Activated CD8-positive, alpha-beta memory T cell treated with anti-CD3 and anti-CD28 coated beads for 1 hour (primary cell): ENCODE measurements around the gene POFUT2.

ENCODE experiments used
- DNase-seq, 2 donors: peaks; one replicate each; pipeline ENCODE4 v3.0.0-alpha.2; 2020; ENCODE audit warnings: low read depth in 1 of 2; ENCODE audit errors: extremely low read depth in 1 of 2

POFUT2 gene

GRCh38 chr21:45299026-45299863 is 11.6 kb upstream of the POFUT2 start:
- no peak for DNase-seq

- DNase-seq = no peak
These were observed 10.2 kb upstream of the POFUT2 start for GRCh38 chr21:45297869-45298268.

GRCh38 chr21:45297329-45297728 is 9.6 kb upstream of the POFUT2 start:
- DNase-seq = no peak

GRCh38 chr21:45296638-45297037 is 8.9 kb upstream of the POFUT2 start:
- no peak for DNase-seq

DNA sequence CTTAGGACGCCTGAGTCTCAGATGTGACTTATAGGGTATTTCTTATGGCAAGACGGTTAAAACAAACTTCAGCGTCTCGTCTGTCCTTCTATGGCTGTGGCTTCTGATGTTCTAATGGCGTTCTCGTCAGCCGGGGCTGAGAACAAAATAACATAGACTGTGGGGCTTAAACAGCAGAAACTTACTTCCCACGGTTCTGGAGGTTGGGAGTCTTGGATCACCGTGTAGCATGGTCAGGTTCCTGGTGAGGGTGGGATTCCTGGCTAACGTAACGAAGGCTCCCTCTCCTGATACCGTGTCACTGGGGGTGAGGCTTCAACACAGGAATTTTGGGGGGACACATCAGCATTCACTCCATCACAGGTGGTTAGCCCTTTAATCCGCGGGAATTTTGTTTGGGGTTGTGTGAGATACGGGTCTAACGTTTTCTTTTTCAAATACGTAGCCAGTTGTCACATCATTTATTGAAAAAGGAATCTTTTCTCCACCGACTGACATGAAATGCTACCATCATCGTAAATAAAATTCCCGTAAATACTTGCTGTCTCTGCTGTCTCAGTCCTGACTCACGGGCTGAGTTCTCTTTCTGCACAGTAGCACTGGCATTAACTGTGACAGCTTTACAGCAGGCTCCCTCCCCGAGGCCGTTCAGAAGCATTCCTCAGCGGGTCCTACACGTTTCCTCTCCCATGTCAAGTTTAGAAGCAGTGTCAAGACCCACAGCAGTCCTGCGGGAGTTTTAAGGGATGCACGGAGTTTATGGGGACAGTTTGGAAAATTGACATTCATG is 8.1 kb upstream of the POFUT2 start:
- no peak for DNase-seq

DNA sequence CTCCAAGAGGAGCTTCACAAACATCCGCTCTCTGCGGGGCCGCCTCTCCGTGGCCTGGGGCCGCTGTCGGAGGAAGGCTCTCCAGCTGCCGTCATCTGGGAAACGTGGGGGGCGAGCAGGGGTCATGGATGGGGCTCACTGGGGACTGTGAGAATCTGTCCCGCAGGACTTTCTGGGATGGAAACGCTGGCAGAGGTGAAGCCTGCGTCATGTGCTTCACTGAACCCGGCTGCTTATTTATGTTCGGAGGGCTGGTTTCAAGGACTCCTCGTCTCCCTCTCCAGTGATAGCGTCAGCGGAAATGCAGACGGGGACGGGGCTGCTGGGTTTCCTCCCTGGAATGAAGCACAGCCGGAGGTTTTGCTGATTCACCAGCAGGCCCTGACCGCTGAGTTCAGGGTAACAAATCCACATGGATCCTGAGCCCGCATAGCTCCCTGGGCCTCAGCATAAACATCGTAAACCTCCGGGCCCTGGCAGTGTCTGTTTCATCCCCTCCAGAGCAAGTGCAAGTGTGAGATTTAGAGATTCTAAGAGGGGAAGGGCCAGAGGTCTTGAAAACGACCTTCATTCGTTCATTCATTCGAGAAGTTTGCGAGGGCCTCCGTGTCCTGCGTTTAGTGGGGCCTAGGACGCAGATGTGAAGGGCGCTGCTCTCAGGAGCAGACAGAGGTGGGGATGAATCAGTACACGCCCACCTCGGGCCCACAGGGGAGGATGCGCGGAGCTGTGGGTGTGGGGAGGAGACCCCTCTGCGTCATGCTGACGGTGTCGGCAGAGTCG is 7.0 kb upstream of the POFUT2 start:
- DNase-seq = no peak

DNA sequence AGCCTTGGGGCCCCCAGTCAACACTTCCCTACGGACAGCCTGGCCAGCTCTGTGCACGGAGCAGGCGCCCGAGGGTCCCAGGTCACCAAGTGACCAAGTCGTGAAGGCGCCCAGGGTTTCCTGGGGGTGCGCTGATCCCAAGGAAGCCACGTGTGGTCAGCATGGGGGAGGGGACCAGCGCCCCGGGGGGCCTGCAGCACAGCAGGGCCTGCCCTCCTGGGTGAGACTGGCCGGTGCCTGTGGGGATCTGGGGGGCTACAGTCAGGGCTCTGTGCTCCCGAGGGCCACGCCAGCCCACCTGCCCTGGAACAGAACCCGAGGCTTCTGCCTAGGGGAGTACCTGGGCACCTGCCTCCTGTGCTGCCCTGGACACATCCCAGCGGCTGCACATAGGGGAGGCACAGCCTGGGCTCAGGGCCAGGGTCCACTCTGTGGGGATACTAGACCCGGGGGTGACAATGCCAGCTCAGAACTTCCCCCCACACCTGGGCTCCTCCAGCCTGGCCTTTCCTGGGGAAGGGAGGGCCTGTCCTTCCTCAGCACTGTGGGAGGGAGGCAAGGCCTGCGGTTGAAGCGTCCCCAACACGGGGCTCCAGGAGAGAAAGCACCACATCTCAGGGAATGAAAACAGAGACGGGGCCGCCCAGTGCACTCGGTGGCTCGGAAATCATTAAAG is 6.2 kb upstream of the POFUT2 start:
- no peak for DNase-seq

- no peak for DNase-seq
These were observed 5.6 kb upstream of the POFUT2 start for GRCh38 chr21:45293220-45293725.

GRCh38 chr21:45292399-45293219 is 4.9 kb upstream of the POFUT2 start:
- peak; percentile 38 to 62 for DNase-seq

DNA sequence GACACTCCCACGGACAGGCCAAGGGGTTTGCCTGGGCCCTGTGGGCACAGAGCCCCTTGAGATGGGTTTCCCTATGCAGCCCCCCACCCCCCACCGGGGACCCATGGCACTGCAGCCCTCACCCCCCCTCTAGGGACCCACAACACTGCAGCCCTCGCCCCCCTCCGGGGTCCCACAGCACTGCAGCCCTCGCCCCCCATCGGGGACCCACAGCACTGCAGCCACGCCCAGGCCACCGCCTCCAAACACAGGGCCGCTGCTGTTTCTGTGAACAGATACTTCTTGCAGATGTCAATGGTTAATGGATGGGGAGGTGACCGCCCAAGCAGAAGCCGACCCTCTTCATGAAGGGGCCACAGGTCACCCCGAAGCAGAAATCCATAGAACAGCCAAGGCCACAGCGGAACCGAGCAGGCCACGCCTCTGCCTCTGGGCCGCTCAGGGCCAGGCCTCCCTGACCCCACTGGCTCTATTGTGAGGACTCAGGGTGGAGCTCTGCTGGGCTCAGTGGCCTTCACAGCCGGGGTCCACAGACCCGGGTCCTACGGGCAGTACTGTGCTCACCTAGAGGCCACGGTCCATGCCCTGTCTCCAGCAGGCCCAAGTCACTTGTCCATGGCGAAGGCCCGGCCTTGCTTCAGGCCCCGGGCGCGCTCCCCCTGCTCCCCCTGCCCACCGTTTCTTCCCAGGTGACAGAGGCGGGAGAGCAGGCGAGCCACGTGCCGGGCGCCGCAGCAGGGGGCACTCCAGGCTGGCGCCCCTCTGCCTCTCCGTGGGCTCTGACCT is 4.1 kb upstream of the POFUT2 start:
- no peak for DNase-seq

DNA sequence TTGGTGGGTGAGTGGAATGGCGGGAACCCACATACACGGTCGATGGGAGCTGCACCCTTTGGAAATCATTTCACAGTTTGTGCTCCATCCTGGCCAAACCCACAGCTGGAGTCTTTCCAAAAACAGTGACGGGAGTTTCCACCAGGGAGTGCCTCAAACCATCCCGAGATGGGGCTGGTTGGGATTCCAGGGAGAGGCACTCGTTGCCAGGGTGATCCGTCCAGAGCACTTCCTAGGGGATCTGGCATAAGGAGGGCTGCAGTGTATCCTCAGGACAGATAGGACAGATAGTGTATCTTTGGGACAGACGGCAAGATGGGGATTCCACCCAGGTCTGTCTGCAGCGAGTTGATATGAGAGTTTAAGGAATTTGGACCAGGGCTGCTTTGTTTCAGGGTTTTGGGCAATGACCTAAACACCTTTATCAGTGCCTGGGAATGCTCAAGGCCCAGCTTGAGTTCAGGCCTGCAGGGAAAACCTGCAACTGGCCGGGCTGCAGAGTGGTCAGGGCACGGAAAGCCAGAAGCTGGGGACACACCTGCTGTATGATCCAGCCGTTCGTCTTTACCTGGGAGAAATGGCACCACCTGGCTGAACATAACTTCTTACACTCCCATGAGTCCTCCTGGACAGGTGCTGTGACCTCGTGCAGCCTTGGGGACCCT is 3.4 kb upstream of the POFUT2 start:
- DNase-seq = no peak

DNA sequence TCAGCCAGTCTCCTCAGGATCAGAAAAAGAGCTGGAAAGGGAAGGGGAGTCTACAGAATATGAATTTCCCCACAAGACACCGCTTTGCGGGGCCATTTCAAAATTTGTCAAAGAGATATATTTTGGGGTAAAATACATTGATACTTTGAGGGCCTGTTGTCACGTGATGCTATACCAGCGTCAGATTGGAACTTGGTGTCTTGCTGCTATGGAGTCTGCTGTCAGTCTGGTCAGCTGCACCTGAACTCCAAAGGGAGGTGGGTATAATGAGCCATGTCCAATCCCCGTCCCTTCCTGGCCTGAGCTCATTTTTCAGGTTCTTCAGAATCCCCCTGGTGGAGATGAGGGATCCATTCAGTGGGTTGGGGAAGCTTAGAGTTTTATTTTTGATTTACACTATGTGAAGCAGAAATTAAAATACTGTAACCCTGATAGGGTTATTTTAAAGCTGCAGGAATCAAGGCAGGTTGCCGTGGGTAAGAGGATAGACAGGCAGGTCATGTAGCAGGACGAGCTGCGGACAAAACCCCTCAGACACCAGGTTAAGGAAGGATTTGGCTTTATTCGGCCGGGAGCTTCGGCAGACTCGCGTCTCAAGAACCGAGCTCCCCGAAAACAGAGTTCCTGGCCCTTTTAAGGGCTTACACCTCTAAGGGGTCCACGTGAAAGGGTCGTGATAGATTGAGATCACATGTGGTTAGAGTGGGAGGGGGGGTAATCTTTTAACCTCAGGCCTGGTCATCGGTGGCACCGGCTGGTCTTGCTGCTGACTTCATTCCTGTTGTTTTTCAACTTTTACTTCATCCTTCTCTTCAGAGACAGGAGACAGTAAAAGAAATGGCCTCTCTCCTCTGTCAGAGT is 2.2 kb upstream of the POFUT2 start:
- DNase-seq = no peak

DNA sequence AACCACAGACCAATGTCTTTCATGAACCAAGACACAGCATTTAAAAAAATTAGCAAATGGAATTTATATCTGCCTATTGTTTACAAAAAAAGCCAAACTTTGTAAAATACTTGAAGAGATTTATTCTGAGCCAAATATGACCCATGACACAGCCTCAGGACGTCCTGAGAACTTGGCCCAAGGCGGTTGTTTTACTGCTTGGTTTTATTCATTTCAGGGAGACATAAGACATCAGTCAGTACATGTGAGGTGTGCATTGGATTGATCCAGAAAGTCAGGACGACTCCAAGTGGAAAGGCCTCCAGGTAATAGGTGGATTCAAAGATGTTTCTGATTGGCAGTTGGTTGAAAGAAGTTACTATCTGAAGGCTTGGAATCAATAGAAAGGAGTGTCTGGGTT is 1.4 kb upstream of the POFUT2 start:
- DNase-seq = no peak

DNA sequence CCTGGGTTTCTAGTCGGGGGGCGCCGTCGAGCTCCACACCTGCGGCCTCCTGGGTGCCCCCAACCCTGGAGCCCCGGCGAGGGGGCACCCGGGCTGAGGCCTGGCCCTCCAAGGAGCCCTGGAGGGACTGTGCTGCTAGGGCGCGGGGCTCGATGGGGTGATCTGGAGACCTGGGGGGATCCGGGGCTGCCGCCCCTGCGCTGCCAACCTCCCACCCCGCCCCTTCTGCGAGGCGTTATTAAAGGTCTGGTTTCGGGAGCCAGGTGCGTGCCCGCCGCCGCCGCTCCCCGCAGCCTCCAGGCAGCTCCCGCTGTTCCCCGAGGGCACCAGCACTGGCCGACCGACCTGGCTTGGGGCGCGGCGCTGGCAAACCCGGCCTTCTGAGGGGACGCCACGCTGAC is 746 bp upstream of the POFUT2 start:
- DNase-seq = no peak

DNA sequence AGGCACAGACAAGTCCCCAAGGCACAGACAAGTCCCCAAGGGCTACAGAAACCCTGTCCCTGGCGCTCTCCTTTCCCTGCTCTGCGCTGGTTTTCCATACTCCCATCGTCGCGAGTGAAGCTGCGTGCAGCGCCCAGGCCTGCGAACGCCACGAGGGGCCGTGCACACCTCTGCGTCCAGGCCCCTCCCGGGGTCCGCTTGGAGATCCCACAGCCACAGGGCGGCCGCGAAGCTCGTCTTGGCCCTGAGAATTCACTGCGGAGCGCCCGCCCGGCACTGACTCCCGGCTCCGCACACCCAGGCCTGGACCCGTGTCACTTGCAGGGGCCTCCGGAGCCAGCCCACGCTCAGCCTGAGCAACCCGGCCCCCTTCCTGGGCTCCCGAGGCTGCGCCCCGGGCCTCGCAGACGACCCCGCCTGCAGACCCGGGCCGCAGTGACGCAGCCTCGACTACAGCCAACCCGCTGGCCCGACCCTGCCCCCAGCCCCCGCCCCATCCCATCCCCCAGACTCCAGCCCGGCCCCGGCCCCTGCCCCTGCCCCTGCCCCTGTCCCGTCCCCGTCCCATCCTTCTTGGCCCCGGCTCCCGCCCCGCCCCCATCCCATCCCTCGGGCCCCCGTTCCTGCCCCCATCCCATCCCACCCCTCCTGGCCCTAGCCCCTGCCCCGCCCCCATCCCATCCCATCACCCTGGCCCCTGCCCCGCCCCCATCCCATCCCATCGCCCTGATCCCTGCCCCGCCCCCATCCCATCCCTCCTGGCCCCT is 841 bp downstream of the POFUT2 start:
- DNase-seq = no peak

DNA sequence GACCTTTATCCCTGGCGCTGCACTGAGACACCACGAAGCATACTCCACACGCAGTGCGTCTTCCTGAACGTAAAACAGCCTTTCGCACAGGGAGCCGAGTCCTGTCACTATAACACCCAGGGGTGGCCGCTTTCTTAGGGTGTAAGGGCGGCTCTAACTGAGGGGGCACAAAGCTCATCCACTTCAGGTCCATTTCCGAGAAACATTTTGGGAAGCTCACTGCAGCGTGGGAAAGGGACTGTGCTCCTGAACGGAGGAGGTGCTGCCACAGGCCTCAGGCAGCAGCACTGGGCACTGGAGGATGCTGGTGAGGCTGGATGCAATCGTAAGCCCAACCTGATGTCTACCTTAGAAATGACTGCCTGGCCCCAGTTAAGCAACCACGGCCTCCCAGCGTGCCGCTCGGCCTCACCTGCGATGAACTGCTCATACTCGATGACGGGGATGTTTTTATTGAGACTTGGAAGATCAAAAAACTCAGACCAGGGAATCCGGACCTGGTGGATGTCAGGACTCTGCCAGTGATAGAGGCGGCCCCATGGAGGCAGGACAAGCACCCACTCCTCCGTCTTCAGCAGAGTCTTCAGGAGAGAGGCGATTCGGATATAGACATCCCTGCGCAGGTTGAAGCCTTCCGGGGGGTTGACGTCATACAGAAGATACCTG is 2.3 kb downstream of the POFUT2 start:
- DNase-seq = no peak

DNA sequence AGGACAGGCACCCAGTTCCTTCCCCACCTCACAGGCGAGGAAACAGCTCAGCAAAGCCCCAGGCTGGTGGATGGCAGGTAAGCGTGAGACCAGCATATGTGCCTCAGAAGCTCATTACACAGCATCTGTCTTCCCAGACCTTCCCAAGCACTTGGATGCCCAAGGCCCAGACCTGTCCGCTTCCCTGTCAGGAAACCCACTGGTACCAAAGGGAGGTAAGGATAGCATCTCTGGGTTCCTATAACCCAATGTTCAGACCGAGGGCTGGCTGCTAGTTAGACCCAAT is 3.3 kb downstream of the POFUT2 start:
- DNase-seq = no peak
